ENCODE results near the gene PLTP. TPM values are rescaled to one million over a fixed set of nuclear protein-coding genes. Genes with fewer than 3 reads are reported as not detected.

PLTP gene
- total and polyA plus RNA-seq, 2 of the 13 experiments (the other 11 are each of a cell fraction or from before 2014, with no cell fraction given), result 16.9 to 28.6 TPM

DNA sequence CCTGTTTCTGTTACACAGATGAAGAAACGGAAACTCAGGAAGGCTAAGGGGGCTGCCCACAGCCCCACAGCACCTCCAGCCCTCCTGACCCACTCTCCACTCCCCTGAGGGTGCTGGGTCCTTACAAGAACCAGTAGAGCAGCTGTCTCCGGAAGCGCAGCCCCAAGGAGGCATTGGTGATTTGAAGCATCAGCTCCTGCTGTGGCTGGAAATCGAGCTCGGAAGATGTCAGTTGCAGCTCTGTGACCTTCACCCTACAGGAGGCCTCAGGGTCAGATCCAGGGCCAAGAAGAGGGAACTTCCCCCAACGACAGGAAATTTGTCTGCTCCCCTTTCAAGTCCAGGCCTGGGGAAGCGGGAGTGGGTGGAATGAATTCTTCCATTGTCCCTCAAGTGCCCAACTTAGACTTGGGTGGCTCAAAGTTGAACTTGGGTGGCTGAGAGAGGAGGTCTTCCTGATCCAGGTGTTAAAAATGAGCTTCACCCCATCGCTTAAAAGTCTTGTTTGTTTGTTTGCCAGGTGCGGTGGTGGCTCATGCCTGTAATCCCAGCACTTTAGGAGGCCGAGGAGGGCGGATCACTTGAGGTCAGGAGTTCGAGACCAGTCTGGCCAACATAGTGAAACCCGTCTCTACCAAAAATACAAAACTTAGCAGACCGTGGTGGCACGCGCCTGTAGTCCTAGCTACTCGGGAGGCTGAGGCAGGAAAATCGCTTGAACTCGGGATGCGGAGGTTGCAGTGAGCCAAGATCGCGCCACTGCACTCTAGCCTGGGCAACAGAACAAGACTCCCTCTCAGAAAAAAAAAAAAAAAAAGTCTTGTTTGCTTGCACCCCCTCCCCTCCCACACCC lies 1.9 kb downstream of the PLTP start (continued):
- TF ChIP-seq ZNF574 (CRISPR knock-in tag; IDR thresholded peaks at IDR 0.05), result peak; percentile 58; the same call in 1 of the 2 replicates
- TF ChIP-seq ZNF563 (CRISPR knock-in tag; IDR thresholded peaks at IDR 0.05), result peak; percentile 36; the same call in 1 of the 2 replicates
- TF ChIP-seq ONECUT2 (CRISPR knock-in tag; IDR thresholded peaks at IDR 0.05), result no peak
- no peak for TF ChIP-seq MXD1 (CRISPR knock-in tag; IDR thresholded peaks at IDR 0.05)
- TF ChIP-seq, protein P1, sequence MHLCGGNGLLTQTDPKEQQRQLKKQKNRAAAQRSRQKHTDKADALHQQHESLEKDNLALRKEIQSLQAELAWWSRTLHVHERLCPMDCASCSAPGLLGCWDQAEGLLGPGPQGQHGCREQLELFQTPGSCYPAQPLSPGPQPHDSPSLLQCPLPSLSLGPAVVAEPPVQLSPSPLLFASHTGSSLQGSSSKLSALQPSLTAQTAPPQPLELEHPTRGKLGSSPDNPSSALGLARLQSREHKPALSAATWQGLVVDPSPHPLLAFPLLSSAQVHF (CRISPR knock-in tag; IDR thresholded peaks at IDR 0.05), result no peak
- TF ChIP-seq, protein P2, sequence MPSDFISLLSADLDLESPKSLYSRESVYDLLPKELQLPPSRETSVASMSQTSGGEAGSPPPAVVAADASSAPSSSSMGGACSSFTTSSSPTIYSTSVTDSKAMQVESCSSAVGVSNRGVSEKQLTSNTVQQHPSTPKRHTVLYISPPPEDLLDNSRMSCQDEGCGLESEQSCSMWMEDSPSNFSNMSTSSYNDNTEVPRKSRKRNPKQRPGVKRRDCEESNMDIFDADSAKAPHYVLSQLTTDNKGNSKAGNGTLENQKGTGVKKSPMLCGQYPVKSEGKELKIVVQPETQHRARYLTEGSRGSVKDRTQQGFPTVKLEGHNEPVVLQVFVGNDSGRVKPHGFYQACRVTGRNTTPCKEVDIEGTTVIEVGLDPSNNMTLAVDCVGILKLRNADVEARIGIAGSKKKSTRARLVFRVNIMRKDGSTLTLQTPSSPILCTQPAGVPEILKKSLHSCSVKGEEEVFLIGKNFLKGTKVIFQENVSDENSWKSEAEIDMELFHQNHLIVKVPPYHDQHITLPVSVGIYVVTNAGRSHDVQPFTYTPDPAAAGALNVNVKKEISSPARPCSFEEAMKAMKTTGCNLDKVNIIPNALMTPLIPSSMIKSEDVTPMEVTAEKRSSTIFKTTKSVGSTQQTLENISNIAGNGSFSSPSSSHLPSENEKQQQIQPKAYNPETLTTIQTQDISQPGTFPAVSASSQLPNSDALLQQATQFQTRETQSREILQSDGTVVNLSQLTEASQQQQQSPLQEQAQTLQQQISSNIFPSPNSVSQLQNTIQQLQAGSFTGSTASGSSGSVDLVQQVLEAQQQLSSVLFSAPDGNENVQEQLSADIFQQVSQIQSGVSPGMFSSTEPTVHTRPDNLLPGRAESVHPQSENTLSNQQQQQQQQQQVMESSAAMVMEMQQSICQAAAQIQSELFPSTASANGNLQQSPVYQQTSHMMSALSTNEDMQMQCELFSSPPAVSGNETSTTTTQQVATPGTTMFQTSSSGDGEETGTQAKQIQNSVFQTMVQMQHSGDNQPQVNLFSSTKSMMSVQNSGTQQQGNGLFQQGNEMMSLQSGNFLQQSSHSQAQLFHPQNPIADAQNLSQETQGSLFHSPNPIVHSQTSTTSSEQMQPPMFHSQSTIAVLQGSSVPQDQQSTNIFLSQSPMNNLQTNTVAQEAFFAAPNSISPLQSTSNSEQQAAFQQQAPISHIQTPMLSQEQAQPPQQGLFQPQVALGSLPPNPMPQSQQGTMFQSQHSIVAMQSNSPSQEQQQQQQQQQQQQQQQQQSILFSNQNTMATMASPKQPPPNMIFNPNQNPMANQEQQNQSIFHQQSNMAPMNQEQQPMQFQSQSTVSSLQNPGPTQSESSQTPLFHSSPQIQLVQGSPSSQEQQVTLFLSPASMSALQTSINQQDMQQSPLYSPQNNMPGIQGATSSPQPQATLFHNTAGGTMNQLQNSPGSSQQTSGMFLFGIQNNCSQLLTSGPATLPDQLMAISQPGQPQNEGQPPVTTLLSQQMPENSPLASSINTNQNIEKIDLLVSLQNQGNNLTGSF (CRISPR knock-in tag; IDR thresholded peaks at IDR 0.05), result no peak
- TF ChIP-seq SATB2 (CRISPR knock-in tag; IDR thresholded peaks at IDR 0.05), result no peak
- TF ChIP-seq XRCC5 (optimal IDR thresholded peaks at IDR 0.05; ENCODE audit: low read length), result no peak
- no peak for TF ChIP-seq ZEB1 (IDR thresholded peaks at IDR 0.05; ENCODE audit: insufficient replicate concordance, low read depth)
- TF ChIP-seq GZF1 (CRISPR knock-in tag; IDR thresholded peaks at IDR 0.05), result peak; percentile 69; the same call in 1 of the 2 replicates
- no peak for TF ChIP-seq ZNF274 (CRISPR knock-in tag; IDR thresholded peaks at IDR 0.05)
- TF ChIP-seq CENPT (CRISPR knock-in tag; IDR thresholded peaks at IDR 0.05; ENCODE audit: low read depth), result no peak
- no peak for TF ChIP-seq CEBPG (CRISPR knock-in tag; IDR thresholded peaks at IDR 0.05)
- TF ChIP-seq ZNF160 (CRISPR knock-in tag; IDR thresholded peaks at IDR 0.05), result no peak
- no peak for TF ChIP-seq ZNF326 (CRISPR knock-in tag; IDR thresholded peaks at IDR 0.05; ENCODE audit: borderline replicate concordance)
- TF ChIP-seq, protein P3, sequence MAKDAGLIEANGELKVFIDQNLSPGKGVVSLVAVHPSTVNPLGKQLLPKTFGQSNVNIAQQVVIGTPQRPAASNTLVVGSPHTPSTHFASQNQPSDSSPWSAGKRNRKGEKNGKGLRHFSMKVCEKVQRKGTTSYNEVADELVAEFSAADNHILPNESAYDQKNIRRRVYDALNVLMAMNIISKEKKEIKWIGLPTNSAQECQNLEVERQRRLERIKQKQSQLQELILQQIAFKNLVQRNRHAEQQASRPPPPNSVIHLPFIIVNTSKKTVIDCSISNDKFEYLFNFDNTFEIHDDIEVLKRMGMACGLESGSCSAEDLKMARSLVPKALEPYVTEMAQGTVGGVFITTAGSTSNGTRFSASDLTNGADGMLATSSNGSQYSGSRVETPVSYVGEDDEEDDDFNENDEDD (CRISPR knock-in tag; IDR thresholded peaks at IDR 0.05; ENCODE audit: borderline replicate concordance), result no peak
- no peak; the same call in 1 of the 2 replicates for TF ChIP-seq ZFY (CRISPR knock-in tag; IDR thresholded peaks at IDR 0.05)
- TF ChIP-seq NCOA2 (CRISPR knock-in tag; IDR thresholded peaks at IDR 0.05), result peak; percentile 67; the same call in 1 of the 2 replicates

Data from HepG2 (cell line).